T-helper 1 cell treated with Interleukin-12 subunit alpha and Interleukin-12 subunit beta and Interleukin-4 antibody, amounts not matched to agents 30 μg/mL and 1 μg/mL, for 36 hours (primary cell): Measurements from ENCODE around the gene SCAF1.
"Not testable (repeated sequence)": the region's sequence is repeated elsewhere in the genome, so short reads cannot be mapped to it uniquely, and the experiment has no call there.

Experiments
- H3K27ac Mint-ChIP-seq: one replicate; pipeline ENCODE4 v1.8.0; 2021; ENCODE audit warnings: mild to moderate bottlenecking, mixed read lengths
- H3K27me3 Mint-ChIP-seq: one replicate; pipeline ENCODE4 v1.8.0; 2021; ENCODE audit warnings: low read depth, mixed read lengths
- H3K36me3 Mint-ChIP-seq: one replicate; pipeline ENCODE4 v1.8.0; 2021; ENCODE audit warnings: low read depth, mixed read lengths
- H3K4me1 Mint-ChIP-seq: one replicate; pipeline ENCODE4 v1.8.0; 2021; ENCODE audit warnings: low read depth, mixed read lengths
- H3K4me3 Mint-ChIP-seq: one replicate; pipeline ENCODE4 v1.8.0; 2021; ENCODE audit warnings: mild to moderate bottlenecking, moderate library complexity, mixed read lengths
- H3K9me3 Mint-ChIP-seq: one replicate; pipeline ENCODE4 v1.8.0; 2021; ENCODE audit warnings: mixed read lengths

Gene SCAF1

DNA sequence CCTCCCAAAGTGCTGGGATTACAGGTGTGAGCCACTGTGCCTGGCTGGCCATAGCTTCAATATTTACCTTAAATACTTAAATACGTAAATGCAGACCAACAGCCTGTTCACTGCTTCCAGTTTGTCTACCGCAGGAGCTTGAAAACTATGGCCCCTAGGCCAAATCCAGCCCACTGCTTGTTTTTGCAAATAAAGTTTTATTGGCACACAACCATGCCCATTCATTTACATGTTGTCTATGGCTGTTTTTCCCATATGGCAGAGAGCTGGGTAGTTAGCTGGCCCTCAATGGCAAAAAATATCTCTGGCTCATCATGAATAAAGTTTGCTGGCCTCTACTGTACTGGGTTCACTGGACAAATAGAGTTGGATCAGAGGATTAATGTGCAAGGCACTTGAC lies 39.2 kb upstream of the SCAF1 start:
- Mint-ChIP-seq H3K4me1 (peaks cover 5% of the 10 kb centered on the region), H3K27me3 (no peaks in the 10 kb centered on the region), H3K4me3 (no peak overlapping the region), H3K27ac (no peak overlapping the region), H3K36me3 (peaks cover 31% of the 10 kb centered on the region), H3K9me3 (no peaks in the 10 kb centered on the region)

DNA sequence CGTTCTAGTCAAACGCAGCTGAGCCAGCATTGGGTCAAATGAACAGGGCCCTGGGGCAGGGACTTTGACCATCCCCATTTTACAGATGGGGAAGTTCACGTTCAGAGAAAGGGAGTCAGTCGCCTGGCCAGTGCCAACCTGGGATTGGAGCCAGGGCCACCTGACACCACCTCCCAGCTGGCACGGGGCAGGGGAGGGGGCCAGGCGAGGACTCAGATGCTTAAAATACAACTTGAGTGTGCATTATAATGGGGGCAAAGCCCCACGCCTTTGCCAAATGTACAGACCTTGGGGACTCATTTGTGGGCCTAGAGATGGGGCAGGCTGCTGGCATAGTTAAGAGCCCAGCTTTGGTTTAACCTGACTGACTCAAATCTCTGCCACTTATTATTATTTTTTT lies 36.4 kb upstream of the SCAF1 start:
- H3K4me3 Mint-ChIP-seq, result no peak overlapping the region
- no peaks in the 10 kb centered on the region for H3K27me3 Mint-ChIP-seq
- no peaks in the 10 kb centered on the region for H3K9me3 Mint-ChIP-seq
- no peak overlapping the region for H3K27ac Mint-ChIP-seq
- H3K4me1 Mint-ChIP-seq, result peaks cover 2% of the 10 kb centered on the region
- H3K36me3 Mint-ChIP-seq, result peaks cover 20% of the 10 kb centered on the region

DNA sequence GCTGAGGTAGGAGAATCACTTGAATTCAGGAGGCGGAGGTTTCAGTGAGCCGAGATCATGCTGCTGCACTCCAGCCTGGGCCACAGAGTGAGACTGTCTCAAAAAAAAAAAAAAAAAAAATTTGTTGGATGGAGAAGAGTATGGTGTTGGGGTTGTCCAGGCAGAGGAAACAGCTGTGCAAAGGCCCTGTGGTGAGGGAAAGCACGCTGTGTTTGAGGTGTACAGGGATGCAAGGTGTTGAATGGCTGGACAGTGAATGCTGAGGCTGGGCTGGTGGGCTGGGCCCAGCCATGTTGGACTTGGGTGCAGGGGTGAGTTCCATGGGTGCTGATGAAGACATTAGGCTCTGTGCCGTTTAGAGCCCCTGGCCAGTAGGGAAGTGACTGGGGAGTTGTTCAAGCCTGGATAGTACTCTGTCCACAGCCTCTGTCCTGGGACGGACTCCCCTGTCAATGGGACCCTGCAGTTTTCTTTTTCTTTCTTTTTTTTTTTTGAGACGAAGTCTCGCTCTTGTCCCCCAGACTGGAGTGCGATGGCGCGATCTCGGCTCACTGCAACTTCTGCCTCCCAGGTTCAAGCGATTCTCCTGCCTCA lies 32.4 kb upstream of the SCAF1 start:
- Mint-ChIP-seq H3K27ac (no peak overlapping the region), H3K4me1 (peaks cover 9% of the 10 kb centered on the region), H3K36me3 (peaks cover 15% of the 10 kb centered on the region), H3K27me3 (no peaks in the 10 kb centered on the region), H3K9me3 (no peaks in the 10 kb centered on the region), H3K4me3 (no peak overlapping the region)

DNA sequence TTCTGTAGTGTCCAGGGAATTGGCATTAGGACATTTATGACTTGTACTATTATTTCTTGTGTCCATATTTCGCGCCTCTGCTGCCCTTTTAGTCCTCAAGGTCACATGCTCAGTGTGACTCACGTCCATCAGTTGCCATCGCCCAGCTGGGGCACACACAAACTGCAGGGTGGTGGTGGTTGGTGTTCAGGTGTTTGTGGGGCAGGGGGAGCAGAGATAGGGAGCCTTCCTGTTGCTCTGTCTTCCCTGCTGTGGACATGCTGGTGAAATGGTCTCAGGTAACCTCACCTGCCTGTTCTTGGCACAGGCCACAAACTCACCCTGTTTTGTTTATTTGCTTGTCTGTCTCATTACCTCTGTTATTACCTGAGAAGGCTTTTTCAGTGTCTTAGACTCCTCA lies 28.6 kb upstream of the SCAF1 start:
- H3K4me1 Mint-ChIP-seq, result peaks cover 9% of the 10 kb centered on the region
- H3K4me3 Mint-ChIP-seq, result no peak overlapping the region
- no peaks in the 10 kb centered on the region for H3K27me3 Mint-ChIP-seq
- no peak overlapping the region for H3K27ac Mint-ChIP-seq
- no peaks in the 10 kb centered on the region for H3K9me3 Mint-ChIP-seq
- peaks cover 34% of the 10 kb centered on the region for H3K36me3 Mint-ChIP-seq

DNA sequence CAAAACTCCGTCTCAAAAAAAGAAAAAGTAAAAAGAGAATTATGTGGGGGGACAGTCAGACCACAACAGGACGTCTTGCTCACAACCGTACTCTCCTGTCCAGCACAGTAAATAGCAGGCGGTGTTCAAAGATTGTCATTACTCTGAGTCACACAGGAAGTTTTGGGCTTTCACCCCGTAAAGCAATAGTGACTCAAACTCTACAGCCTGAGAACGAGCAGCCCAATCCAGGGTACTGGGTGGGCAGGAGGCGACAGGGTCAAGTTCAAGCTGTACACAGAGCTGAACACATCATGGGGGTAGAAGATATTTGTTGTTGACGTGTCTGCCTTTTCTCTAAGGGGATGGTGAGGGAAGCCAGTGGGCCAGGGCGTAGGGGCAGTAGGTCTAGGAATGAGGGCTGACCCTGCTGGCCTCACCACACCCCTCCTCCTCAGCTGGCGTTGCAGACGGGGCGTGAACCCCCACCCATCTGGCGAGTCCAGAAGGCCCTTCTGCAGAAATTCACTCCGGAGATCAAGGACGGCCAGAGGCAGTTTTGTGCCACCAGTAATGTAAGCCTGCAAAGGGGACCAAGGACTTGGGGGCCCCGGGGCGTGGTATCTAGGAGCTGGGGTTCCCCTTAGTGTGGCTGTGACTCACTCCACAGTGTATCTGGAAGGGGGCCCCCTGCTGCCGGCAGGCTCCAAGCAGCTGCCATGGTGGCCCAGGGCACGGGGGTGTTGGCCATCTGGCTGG lies 27.7 kb upstream of the SCAF1 start:
- Mint-ChIP-seq H3K27me3 (no peaks in the 10 kb centered on the region), H3K4me1 (peaks cover 9% of the 10 kb centered on the region), H3K36me3 (peaks cover 38% of the 10 kb centered on the region), H3K4me3 (no peak overlapping the region), H3K9me3 (no peaks in the 10 kb centered on the region), H3K27ac (peak overlapping the region; percentile 67)

DNA sequence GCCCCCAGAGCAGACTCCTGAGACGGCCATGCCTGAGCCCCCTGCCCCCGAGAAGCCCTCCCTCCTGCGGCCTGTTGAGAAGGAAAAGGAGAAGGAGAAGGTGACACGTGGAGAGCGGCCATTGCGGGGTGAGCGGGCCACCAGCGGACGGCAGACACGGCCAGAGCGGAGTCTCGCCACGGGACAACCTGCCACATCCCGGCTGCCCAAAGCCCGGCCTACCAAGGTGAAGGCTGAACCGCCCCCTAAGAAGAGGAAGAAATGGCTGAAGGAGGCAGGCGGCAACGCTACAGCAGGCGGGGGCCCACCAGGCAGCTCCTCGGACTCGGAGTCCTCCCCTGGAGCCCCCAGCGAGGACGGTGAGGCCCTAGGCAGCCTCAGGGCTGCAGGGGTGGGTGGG lies 26.1 kb upstream of the SCAF1 start:
- Mint-ChIP-seq H3K4me3 (no peak overlapping the region), H3K36me3 (peaks cover 38% of the 10 kb centered on the region), H3K27ac (no peak overlapping the region), H3K27me3 (no peaks in the 10 kb centered on the region), H3K4me1 (peaks cover 9% of the 10 kb centered on the region), H3K9me3 (no peaks in the 10 kb centered on the region)

DNA sequence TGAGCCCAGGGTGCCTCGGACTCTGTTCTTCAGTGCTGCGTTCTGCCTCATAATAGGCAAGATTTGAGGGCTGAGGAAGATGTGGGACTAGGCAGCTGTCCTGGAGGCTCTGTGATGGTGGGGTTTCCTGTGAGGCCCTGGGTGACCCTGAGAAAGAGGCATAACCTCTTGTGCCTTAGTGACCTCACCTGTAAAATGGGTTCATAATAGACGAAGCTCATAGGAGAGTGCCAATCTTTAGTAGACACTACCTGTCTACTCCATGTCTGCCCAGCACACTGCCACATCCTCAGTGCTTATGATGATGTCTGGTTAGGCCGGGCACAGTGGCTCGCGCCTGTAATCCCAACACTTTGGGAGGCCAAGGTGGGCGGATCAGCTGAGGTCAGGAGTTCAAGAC lies 25.5 kb upstream of the SCAF1 start:
- Mint-ChIP-seq H3K4me1 (peaks cover 9% of the 10 kb centered on the region), H3K36me3 (peaks cover 40% of the 10 kb centered on the region), H3K9me3 (no peaks in the 10 kb centered on the region), H3K4me3 (no peak overlapping the region), H3K27ac (no peak overlapping the region), H3K27me3 (no peaks in the 10 kb centered on the region)

DNA sequence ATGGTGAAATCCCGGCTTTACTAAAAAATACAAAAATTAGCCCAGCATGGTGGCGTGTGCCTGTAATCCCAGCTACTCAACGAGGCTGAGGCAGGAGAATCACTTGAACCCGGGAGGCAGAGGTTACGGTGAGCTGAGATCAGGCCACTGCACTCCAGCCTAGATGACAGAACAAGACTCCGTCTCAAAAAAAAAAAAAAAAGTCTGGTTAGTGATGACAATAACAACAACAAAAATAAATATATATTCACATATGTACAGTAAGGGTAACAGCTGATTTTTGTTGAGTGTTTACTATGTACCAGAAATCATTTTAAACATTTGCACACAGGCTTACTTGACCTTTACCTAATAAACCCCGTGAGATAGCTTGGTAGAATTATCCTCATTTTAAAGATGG lies 25.1 kb upstream of the SCAF1 start:
- H3K27me3 Mint-ChIP-seq, result no peaks in the 10 kb centered on the region
- no peak overlapping the region for H3K27ac Mint-ChIP-seq
- H3K36me3 Mint-ChIP-seq, result peaks cover 41% of the 10 kb centered on the region
- peaks cover 9% of the 10 kb centered on the region for H3K4me1 Mint-ChIP-seq
- no peak overlapping the region for H3K4me3 Mint-ChIP-seq
- H3K9me3 Mint-ChIP-seq, result no peaks in the 10 kb centered on the region

DNA sequence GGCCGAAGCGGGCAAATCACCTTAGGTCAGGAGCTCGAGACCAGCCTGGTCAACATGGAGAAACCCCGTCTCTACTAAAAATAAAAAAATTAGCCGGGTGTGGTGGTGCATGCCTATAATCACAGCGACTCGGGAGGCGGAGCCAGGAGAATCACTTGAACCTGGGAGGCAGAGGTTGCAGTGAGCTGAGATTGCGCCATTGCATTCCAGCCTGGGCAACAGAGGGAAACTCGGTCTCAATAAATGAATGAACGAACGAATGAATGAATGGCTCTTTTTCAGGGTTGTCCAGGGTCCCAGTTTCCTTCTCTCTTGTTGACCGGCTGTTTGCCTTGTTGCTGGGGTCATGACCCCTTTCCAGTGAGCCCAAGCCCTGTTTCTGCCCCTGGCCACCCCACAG lies 24.1 kb upstream of the SCAF1 start:
- not testable (repeated sequence) for H3K27ac Mint-ChIP-seq, H3K9me3 Mint-ChIP-seq, H3K4me1 Mint-ChIP-seq, H3K27me3 Mint-ChIP-seq, H3K4me3 Mint-ChIP-seq
- H3K36me3 Mint-ChIP-seq, result peaks cover 41% of the 10 kb centered on the region

DNA sequence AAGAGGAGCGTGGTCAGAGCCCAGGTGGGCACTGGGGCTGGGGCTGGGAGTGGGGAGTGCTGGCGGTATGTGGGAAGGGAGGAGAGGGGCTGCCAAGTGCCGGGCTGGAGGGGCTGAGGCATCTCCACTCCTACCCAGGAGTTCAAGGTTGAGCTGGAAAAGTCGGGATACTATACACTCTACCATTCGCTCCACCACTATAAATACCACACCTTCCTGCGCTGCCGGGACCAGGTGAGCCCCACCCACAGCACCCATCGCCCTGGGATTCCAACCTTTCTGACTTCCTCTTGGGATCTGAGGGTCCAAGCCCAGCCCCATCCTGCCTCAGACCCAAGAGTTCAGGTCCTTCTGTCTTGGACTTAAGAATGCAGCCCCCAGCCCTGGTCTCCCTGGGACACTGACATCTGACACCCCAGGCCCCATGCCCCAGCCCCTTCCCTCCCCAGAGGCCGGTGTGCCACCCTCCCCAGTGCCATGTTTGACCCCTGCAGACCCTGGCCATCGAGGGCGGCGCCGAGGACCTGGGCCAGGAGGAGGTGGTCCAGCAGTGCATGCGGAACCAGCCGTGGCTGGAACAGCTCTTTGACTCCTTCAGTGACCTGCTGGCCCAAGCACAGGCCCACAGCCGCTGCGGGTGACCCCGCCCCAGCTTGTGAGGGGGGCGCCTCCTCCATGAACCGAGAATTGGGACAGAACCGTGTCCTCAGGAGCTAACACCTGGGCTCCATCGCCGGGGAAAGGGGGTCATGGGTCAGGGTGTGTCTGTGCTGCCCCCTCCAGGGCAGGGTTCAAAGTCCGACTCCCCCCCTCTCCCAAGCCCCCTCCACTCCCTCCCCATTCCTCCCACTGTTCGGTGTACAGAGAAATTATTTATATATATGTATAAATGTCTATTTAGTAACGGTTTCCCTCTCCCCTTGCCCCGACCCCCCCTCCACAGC lies 16.8 kb upstream of the SCAF1 start:
- no peak overlapping the region for H3K27ac Mint-ChIP-seq

DNA sequence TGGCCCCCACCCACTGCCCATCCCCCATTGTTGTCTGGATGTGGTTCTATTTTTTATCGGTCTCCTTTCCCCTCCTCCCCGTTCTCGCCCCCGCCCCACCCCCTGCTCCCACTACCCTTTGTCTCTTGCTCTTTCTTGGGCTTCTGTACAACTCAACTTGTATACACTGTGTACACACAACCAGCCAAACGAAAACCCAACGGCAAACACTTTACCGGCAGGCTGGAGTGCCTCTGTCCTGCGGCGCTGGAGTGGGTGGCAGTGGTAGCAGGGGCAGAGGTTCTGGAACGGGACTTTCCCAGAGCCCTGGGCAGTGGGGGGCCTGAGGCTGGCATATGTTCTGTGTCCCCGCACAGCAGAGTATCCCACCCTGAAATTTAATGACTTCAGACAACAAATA lies 15.8 kb upstream of the SCAF1 start:
- Mint-ChIP-seq H3K27ac (no peak overlapping the region), H3K27me3 (no peaks in the 10 kb centered on the region), H3K4me3 (no peak overlapping the region), H3K4me1 (no peaks in the 10 kb centered on the region), H3K36me3 (peaks cover 22% of the 10 kb centered on the region), H3K9me3 (no peaks in the 10 kb centered on the region)

More for the DNA sequence above, 16.8 kb upstream of the SCAF1 start:
- no peak overlapping the region for H3K4me3 Mint-ChIP-seq
- no peaks in the 10 kb centered on the region for H3K9me3 Mint-ChIP-seq
- peaks cover 22% of the 10 kb centered on the region for H3K36me3 Mint-ChIP-seq
- H3K27me3 Mint-ChIP-seq, result no peaks in the 10 kb centered on the region
- no peaks in the 10 kb centered on the region for H3K4me1 Mint-ChIP-seq

DNA sequence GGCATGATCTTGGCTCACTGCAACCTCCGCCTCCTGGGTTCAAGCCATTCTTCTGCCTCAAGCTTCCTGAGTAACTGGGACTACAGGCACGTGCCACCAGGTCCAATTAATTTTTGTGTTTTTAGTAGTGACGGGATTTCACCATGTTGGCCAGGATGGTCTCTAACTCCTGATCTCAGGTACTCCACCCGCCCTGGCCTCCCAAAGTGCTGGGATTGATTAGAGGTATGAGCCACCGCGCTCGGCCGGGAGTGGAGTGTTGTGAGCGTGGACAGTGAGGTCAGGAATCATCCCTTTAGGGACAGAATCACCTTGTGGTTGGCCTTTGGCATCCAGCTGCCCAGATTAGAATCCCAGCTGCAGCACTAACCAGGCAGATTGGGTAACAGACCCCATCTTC lies 12.3 kb upstream of the SCAF1 start:
- H3K9me3 Mint-ChIP-seq, result no peaks in the 10 kb centered on the region
- H3K4me1 Mint-ChIP-seq, result no peaks in the 10 kb centered on the region
- no peak overlapping the region for H3K4me3 Mint-ChIP-seq
- no peaks in the 10 kb centered on the region for H3K27me3 Mint-ChIP-seq
- peaks cover 6% of the 10 kb centered on the region for H3K36me3 Mint-ChIP-seq
- no peak overlapping the region for H3K27ac Mint-ChIP-seq

DNA sequence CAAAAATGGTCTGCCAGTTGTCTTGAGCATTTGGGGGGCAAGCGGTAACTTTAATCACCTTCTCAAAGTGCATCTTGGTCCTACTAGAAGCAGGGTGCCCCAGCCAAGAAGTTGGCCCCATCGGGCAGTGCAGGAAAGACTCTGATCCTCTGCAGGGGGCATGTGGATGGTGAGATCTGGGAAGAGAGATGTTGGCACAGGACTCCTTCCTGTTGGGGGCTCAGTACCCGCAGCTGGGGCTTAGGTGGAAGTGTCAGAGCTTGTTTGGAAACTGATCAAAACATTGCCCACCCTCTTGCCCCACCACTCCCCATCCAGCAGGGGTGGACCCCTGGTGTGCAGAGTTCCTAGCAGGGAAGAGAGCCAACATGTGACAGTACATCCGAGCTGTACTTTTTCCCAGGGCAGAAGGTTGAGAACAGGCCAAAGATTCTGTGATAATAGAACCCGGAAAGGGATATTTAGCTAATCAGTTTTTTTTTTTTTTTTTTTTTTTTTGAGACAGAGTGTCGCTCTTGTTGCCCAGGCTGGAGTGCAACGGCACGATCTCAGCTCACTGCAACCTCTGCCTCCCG lies 10.9 kb upstream of the SCAF1 start:
- H3K36me3 Mint-ChIP-seq, result peaks cover 8% of the 10 kb centered on the region
- no peak overlapping the region for H3K27ac Mint-ChIP-seq

DNA sequence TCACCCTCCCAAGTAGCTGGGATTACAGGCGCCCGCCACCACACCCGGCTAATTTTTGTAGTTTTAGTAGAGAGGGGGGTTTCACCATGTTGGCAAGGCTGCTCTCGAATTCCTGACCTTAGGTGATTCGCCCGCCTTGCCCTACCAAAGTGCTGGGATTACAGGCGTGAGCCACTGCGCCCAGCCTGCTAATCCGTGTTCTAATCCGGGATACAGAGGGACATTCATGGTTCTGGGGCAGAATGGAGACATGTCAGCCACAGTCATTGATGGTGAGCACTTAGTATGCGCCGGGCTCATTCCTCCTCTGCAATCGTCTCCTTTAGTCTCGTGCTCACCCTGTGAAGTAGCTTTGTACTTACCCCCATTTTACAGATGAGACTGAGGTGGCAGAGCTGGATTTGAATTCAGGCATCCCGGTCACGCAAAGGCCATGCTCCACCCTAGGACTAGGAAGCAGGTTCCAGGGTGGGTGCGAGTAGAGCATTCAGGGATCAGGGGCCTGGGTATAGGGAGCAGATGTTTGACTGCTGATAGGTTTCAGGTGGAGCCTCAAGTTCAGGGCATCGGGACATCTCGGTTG lies 10.3 kb upstream of the SCAF1 start:
- Mint-ChIP-seq H3K9me3 (no peaks in the 10 kb centered on the region), H3K27me3 (no peaks in the 10 kb centered on the region), H3K27ac (no peak overlapping the region), H3K4me3 (no peak overlapping the region), H3K4me1 (peaks cover 3% of the 10 kb centered on the region), H3K36me3 (peaks cover 8% of the 10 kb centered on the region)

More for the DNA sequence above, 10.9 kb upstream of the SCAF1 start:
- Mint-ChIP-seq H3K27me3 (no peaks in the 10 kb centered on the region), H3K4me3 (no peak overlapping the region), H3K9me3 (no peaks in the 10 kb centered on the region), H3K4me1 (peaks cover 3% of the 10 kb centered on the region)
